Neural progenitor cell (in vitro differentiated cells): ENCODE data around the gene RNF10. TPM values are rescaled to one million over a fixed set of nuclear protein-coding genes. Genes with fewer than 3 reads are reported as not detected.
A peak's percentile ranks its signal among the peaks of the same experiment; 100 is the strongest.

Source experiments
- DNase-seq: peaks from one replicate; pipeline ENCODE4 v3.0.0-alpha.2; 2016; ENCODE audit warnings: low spot score
- H2AFZ ChIP-seq: fragments of 200-600 bp; sonication (generic); replicated peaks from 2 replicates; pipeline ENCODE4 v1.6.1; 2016; ENCODE audit warnings: antibody characterized with exemption
- H3F3A ChIP-seq: fragments of 200-600 bp; sonication (generic); 2 replicates; pipeline ENCODE4 v1.6.1; 2016; ENCODE audit warnings: antibody characterized with exemption, low read depth
- H3K27ac ChIP-seq: fragments of 200-600 bp; sonication (generic); 2 replicates; pipeline ENCODE4 v1.5.1; 2016; ENCODE audit warnings: mild to moderate bottlenecking
- H3K27me3 ChIP-seq: fragments of 200-600 bp; sonication (generic); 2 replicates; pipeline ENCODE4 v1.6.1; 2016; ENCODE audit warnings: mild to moderate bottlenecking, moderate library complexity
- H3K36me3 ChIP-seq: fragments of 200-600 bp; sonication (generic); 2 replicates; pipeline ENCODE4 v1.5.1; 2016
- H3K4me1 ChIP-seq: fragments of 200-600 bp; sonication (generic); 2 replicates; pipeline ENCODE4 v1.6.1; 2016; ENCODE audit warnings: mixed run types
- H3K4me2 ChIP-seq: fragments of 200-600 bp; sonication (generic); 2 replicates; pipeline ENCODE4 v1.6.1; 2016
- H3K4me3 ChIP-seq: fragments of 200-600 bp; sonication (generic); 2 replicates; pipeline ENCODE4 v1.5.1; 2016
- H3K79me2 ChIP-seq: fragments of 200-600 bp; sonication (generic); 2 replicates; pipeline ENCODE4 v1.6.1; 2016; ENCODE audit warnings: low read depth
- H3K9ac ChIP-seq: fragments of 200-600 bp; sonication (generic); 2 replicates; pipeline ENCODE4 v1.6.1; 2016
- H3K9me3 ChIP-seq: fragments of 200-600 bp; sonication (generic); 2 replicates; pipeline ENCODE4 v1.5.1; 2016; ENCODE audit warnings: low read depth
- H4K20me1 ChIP-seq: fragments of 200-600 bp; sonication (generic); 2 replicates; pipeline ENCODE4 v1.6.1; 2016; ENCODE audit warnings: low read depth
- H3K27ac Mint-ChIP-seq: 3 replicates; pipeline ENCODE4 v1.8.0; 2021; ENCODE audit warnings: mixed read lengths
- H3K27me3 Mint-ChIP-seq: 2 replicates; pipeline ENCODE4 v1.8.0; 2022; ENCODE audit warnings: low read depth, mild to moderate bottlenecking, inconsistent platforms, moderate library complexity, mixed read lengths; ENCODE audit not compliant: insufficient read depth
- H3K36me3 Mint-ChIP-seq: 3 replicates; pipeline ENCODE4 v1.8.0; 2021; ENCODE audit warnings: mixed read lengths
- H3K4me1 Mint-ChIP-seq: 3 replicates; pipeline ENCODE4 v1.8.0; 2021; ENCODE audit warnings: mixed read lengths
- H3K4me3 Mint-ChIP-seq: 3 replicates; pipeline ENCODE4 v1.8.0; 2021; ENCODE audit warnings: mild to moderate bottlenecking, moderate library complexity, mixed read lengths
- H3K9me3 Mint-ChIP-seq: 3 replicates; pipeline ENCODE4 v1.8.0; 2020; ENCODE audit warnings: mixed read lengths
- EZH2 ChIP-seq: fragments of 200-600 bp; sonication (generic); IDR thresholded peaks from 2 replicates; pipeline ENCODE4 v1.6.1; 2017; ENCODE audit warnings: antibody characterized with exemption, mild to moderate bottlenecking, moderate library complexity
- EZH2phosphoT487 ChIP-seq: fragments of 200-600 bp; sonication (generic); IDR thresholded peaks from 2 replicates; pipeline ENCODE4 v1.6.1; 2017; ENCODE audit warnings: antibody characterized with exemption
- total RNA-seq: library from RNA; depleted of rRNA; stranded (reverse); fragments of >200 nt; gene quantifications from 2 replicates; pipeline ENCODE4 v1.2.3, GENCODE V29; 2015; ENCODE audit warnings: low replicate concordance
- TF ChIP-seq, protein P1 (sequence below): fragments of 200-600 bp; sonication (generic); IDR thresholded peaks from 2 replicates; pipeline ENCODE4 v1.5.1; 2017; ENCODE audit warnings: antibody characterized with exemption, mild to moderate bottlenecking

RNF10 gene
- total RNA-seq, 1 donor from 2014 or later, result 131 TPM

DNA sequence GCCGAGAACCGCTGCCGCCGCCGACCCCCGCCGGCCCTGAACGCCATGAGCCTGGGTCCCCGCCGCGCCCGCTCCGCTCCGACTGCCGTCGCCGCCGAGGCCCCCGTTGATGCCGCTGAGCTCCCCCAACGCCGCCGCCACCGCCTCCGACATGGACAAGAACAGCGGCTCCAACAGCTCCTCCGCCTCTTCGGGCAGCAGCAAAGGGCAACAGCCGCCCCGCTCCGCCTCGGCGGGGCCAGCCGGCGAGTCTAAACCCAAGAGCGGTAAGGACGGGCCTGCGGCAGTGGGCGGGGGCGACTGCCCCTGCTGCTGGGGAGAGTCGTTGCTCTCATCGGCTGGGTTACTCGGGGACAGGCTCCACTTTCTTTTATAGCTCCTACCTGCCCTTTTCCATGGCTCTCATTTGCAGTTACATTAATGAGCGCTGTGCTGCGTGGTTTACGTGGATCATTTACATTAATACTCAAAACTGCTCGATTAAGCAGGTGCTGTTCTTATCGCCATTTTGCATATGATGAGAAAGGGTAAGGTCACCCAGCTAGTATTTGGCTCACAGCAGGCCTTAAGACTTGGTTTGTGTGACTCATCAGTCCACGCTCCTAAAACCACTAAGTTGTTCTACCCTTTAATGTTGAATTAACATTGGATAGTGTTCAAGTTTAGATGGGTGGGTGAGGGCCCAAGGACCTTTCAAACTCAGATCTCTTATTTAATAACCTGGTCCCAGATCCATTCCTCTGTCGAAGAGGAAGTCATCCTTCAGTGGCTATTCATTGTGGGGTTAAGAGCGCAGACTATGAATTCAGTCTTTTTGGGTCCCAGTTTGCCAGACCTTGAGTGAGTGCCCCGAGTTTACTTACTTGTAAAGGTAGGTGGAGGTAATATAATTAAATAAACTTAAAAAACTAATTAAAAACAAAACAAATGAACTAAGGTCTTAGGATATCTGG lies 823 bp downstream of the RNF10 start:
- DNase-seq, result peak; percentile 78
- H3K27me3 ChIP-seq, result no peaks in the 10 kb centered on the region
- Mint-ChIP-seq H3K27ac (peak overlapping the region; percentile 74), H3K4me3 (peak overlapping the region; percentile 96), H3K9me3 (no peaks in the 10 kb centered on the region), H3K4me1 (peaks cover 27% of the 10 kb centered on the region), H3K36me3 (peaks cover 7% of the 10 kb centered on the region), H3K27me3 (peaks cover 6% of the 10 kb centered on the region)
- peaks cover 59% of the 10 kb centered on the region for H3K79me2 ChIP-seq
- TF ChIP-seq EZH2, result no peak
- TF ChIP-seq, protein P1, sequence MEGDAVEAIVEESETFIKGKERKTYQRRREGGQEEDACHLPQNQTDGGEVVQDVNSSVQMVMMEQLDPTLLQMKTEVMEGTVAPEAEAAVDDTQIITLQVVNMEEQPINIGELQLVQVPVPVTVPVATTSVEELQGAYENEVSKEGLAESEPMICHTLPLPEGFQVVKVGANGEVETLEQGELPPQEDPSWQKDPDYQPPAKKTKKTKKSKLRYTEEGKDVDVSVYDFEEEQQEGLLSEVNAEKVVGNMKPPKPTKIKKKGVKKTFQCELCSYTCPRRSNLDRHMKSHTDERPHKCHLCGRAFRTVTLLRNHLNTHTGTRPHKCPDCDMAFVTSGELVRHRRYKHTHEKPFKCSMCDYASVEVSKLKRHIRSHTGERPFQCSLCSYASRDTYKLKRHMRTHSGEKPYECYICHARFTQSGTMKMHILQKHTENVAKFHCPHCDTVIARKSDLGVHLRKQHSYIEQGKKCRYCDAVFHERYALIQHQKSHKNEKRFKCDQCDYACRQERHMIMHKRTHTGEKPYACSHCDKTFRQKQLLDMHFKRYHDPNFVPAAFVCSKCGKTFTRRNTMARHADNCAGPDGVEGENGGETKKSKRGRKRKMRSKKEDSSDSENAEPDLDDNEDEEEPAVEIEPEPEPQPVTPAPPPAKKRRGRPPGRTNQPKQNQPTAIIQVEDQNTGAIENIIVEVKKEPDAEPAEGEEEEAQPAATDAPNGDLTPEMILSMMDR, result no peak
- TF ChIP-seq EZH2phosphoT487, result no peak
- H3K27ac ChIP-seq, result peak overlapping the region; percentile 50
- peak overlapping the region; percentile 86 for H2AFZ ChIP-seq
- H4K20me1 ChIP-seq, result peaks cover 53% of the 10 kb centered on the region
- H3K36me3 ChIP-seq, result no peaks in the 10 kb centered on the region
- H3K9me3 ChIP-seq, result no peaks in the 10 kb centered on the region
- H3K4me3 ChIP-seq, result peak overlapping the region; percentile 99
- H3F3A ChIP-seq, result peaks cover 6% of the 10 kb centered on the region
- peak overlapping the region; percentile 85 for H3K4me2 ChIP-seq
- H3K4me1 ChIP-seq, result peaks cover 28% of the 10 kb centered on the region
- peak overlapping the region; percentile 95 for H3K9ac ChIP-seq

- H3K27ac Mint-ChIP-seq, result no peak overlapping the region
- peaks cover 6% of the 10 kb centered on the region for H3K27me3 Mint-ChIP-seq
- Histone ChIP-seq H3K4me2 (peak overlapping the region; percentile 85), H3K4me1 (peaks cover 27% of the 10 kb centered on the region), H3K9ac (peak overlapping the region; percentile 95), H3F3A (peaks cover 4% of the 10 kb centered on the region), H2AFZ (no peak overlapping the region), H3K27me3 (no peaks in the 10 kb centered on the region), H3K79me2 (peaks cover 71% of the 10 kb centered on the region), H3K27ac (no peak overlapping the region), H3K4me3 (peak overlapping the region; percentile 99), H3K36me3 (no peaks in the 10 kb centered on the region), H4K20me1 (peaks cover 54% of the 10 kb centered on the region), H3K9me3 (no peaks in the 10 kb centered on the region)
- H3K4me3 Mint-ChIP-seq, result peak overlapping the region; percentile 96
- H3K4me1 Mint-ChIP-seq, result peaks cover 26% of the 10 kb centered on the region
- peaks cover 14% of the 10 kb centered on the region for H3K36me3 Mint-ChIP-seq
- TF ChIP-seq EZH2, result no peak
- TF ChIP-seq, protein P1, result no peak
- TF ChIP-seq EZH2phosphoT487, result no peak
- no peak for DNase-seq
- no peaks in the 10 kb centered on the region for H3K9me3 Mint-ChIP-seq
Observed at GRCh38 chr12:120536064-120536791, 2.1 kb downstream of the RNF10 start.

DNA sequence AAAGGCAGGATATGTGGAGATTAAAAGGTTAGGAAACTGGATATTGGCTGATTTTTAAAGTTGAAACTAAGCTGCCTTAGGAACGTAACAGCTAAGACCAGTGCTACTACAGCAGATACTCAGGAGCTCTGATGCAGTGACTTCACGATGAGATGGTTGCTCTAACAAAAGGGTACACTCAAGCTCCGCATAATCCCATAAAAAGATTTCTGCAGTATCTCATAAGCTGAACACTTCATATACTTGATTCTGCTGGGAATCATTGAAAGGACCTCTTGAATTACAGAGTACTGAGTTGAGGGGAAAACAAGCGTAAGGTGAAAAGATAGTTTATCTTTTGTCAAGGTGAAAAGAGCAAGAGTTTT lies 3.7 kb downstream of the RNF10 start:
- Histone ChIP-seq H3K36me3 (no peaks in the 10 kb centered on the region), H3K4me3 (no peak overlapping the region), H4K20me1 (peaks cover 62% of the 10 kb centered on the region), H3K4me1 (peaks cover 27% of the 10 kb centered on the region), H3K4me2 (peak overlapping the region; percentile 21), H3K79me2 (peaks cover 87% of the 10 kb centered on the region), H3F3A (no peaks in the 10 kb centered on the region), H3K27me3 (no peaks in the 10 kb centered on the region), H3K9ac (no peak overlapping the region), H2AFZ (no peak overlapping the region), H3K27ac (no peak overlapping the region), H3K9me3 (no peaks in the 10 kb centered on the region)
- peaks cover 19% of the 10 kb centered on the region for H3K36me3 Mint-ChIP-seq
- peaks cover 2% of the 10 kb centered on the region for H3K27me3 Mint-ChIP-seq
- H3K9me3 Mint-ChIP-seq, result no peaks in the 10 kb centered on the region
- H3K27ac Mint-ChIP-seq, result no peak overlapping the region
- peaks cover 26% of the 10 kb centered on the region for H3K4me1 Mint-ChIP-seq
- no peak for TF ChIP-seq EZH2
- TF ChIP-seq, protein P1, result no peak
- TF ChIP-seq EZH2phosphoT487, result no peak
- DNase-seq, result no peak
- H3K4me3 Mint-ChIP-seq, result no peak overlapping the region
